Hypothalamus (tissue), 51 donors: ENCODE measurements around the gene PFDN4.
"Not testable (repeated sequence)": the region's sequence is repeated elsewhere in the genome, so short reads cannot be mapped to it uniquely, and the experiment has no call there.

Experiments used
- DNase-seq, 51 donors: peaks; one replicate each; lab custom pipeline; 2025; lab: John Stamatoyannopoulos, UW

The PFDN4 gene

GRCh38 chr20:54263116-54263690 lies 55.3 kb downstream of the PFDN4 start:
- no peak for DNase-seq

GRCh38 chr20:54265791-54266190 lies 57.9 kb downstream of the PFDN4 start:
- not testable (repeated sequence) for DNase-seq

GRCh38 chr20:54266844-54267243 lies 59.0 kb downstream of the PFDN4 start:
- no peak for DNase-seq

- DNase-seq, result peak in 7 of 51 donors; percentile 1 to 51 (median 2)
Measured at GRCh38 chr20:54267483-54268003, 59.7 kb downstream of the PFDN4 start.

- no peak for DNase-seq
Measured at GRCh38 chr20:54268941-54269340, 61.1 kb downstream of the PFDN4 start.
